ENCODE measurements around the gene PLCB4.

DNA sequence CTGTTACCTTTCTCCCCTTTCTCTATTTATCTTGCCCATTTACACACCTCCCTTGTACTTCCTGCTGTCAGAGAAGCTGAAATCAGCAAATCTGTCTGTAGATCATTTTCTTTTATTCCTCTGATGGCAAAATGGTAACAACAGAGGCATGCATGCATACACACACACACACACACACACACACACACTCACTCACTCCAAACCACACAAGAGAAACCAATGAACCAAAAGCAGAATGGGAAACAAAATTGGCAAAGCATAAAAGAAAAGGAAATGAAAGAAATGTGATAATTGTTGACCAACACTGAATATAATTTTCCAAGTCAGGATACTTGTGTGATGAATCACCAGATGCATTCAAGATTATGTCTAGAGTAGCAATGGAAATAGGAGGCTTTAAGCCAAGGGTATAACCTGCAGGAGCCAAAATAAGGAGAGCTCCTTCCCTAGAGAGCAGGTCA is 172.4 kb downstream of the PLCB4 start:
- TF ChIP-seq TAF1 (IDR thresholded peaks at IDR 0.05; ENCODE audit: borderline replicate concordance, insufficient read depth, low read length) (no peak), POLR2AphosphoS5 (IDR thresholded peaks at IDR 0.05; ENCODE audit: low read depth, low read length) (no peak)
- TF ChIP-seq, protein P1, sequence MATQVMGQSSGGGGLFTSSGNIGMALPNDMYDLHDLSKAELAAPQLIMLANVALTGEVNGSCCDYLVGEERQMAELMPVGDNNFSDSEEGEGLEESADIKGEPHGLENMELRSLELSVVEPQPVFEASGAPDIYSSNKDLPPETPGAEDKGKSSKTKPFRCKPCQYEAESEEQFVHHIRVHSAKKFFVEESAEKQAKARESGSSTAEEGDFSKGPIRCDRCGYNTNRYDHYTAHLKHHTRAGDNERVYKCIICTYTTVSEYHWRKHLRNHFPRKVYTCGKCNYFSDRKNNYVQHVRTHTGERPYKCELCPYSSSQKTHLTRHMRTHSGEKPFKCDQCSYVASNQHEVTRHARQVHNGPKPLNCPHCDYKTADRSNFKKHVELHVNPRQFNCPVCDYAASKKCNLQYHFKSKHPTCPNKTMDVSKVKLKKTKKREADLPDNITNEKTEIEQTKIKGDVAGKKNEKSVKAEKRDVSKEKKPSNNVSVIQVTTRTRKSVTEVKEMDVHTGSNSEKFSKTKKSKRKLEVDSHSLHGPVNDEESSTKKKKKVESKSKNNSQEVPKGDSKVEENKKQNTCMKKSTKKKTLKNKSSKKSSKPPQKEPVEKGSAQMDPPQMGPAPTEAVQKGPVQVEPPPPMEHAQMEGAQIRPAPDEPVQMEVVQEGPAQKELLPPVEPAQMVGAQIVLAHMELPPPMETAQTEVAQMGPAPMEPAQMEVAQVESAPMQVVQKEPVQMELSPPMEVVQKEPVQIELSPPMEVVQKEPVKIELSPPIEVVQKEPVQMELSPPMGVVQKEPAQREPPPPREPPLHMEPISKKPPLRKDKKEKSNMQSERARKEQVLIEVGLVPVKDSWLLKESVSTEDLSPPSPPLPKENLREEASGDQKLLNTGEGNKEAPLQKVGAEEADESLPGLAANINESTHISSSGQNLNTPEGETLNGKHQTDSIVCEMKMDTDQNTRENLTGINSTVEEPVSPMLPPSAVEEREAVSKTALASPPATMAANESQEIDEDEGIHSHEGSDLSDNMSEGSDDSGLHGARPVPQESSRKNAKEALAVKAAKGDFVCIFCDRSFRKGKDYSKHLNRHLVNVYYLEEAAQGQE (IDR thresholded peaks at IDR 0.05; ENCODE audit: insufficient read depth in 1 of 2, low read depth in 2 of 2, low read length in 2 of 2): no peak

All from PFSK-1 (cell line).